M059J (cell line): ENCODE results near the gene IQGAP2. TPM values are rescaled to one million over a fixed set of nuclear protein-coding genes. Genes with fewer than 3 reads are reported as not detected.
"Not testable (repeated sequence)": the region's sequence is repeated elsewhere in the genome, so short reads cannot be mapped to it uniquely, and the experiment has no call there.

ENCODE experiments used
- DNase-seq: peaks from one replicate; pipeline ENCODE4 v3.0.0-alpha.2; 2012; ENCODE audit warnings: low read depth
- total RNA-seq: library from RNA; depleted of rRNA; stranded (reverse); fragments of >200 nt; shearing (Covaris generic); gene quantifications from 2 replicates; pipeline ENCODE4 v1.2.3, GENCODE V29; 2014

IQGAP2 gene
- total RNA-seq, 1 experiment from 2014 or later: 0.52 TPM

DNA sequence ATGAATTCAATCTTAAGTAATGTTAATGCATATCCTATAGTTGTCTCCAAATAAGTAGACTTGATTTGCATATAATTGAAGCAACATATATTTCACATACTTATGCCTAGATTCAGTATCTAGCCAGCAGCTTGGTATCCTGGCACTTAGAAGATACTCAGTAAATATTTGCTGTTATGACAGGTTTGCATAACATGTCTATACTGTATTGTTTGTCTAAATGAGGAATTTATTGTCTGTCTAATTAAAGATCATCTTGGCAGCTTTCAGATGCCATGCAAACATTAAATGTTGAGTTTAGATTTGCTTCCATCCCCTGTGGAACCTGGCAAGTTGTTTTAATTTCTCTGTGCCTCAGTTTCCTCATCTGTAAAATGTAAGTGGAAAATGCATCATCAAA lies 9.4 kb downstream of the IQGAP2 start:
- no peak for DNase-seq

DNA sequence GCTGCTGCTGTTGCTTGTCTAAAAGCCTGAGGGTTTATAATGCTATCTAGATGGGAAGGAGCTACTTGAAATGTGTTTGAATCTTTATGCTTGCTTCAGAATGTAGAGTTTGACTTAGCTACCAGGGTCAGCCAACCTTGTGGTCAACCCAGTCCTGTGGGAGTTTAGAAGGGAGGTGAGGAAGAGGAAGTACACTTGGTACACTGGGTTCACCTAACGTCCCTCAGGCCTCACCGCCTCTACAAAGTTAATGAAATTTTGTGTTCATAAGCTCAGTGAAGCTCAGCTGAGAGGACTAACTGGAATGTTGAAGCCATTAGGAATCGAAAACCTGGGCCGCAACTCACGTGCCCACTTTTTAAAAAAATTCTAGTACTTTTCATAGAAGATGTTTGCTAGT lies 10.7 kb downstream of the IQGAP2 start:
- DNase-seq: no peak

DNA sequence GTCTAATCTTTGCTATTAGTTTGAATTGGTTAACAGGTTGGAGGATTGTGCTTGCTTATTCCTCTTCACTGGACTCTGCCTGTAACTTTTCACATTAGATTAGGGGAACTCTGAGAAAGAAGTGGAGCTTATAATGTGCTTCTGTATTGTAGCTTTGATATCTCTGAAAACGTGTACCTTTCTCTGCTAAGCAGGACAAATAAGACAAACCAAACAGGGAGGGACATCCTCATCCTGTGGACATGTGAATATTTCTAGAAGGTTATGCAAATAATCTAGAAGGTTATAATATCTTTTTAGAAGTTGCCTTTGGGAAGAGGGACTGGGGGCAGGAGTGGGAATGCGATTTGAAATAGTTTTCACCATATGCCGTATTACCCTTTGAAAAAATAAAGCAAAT lies 11.7 kb downstream of the IQGAP2 start:
- DNase-seq: no peak

DNA sequence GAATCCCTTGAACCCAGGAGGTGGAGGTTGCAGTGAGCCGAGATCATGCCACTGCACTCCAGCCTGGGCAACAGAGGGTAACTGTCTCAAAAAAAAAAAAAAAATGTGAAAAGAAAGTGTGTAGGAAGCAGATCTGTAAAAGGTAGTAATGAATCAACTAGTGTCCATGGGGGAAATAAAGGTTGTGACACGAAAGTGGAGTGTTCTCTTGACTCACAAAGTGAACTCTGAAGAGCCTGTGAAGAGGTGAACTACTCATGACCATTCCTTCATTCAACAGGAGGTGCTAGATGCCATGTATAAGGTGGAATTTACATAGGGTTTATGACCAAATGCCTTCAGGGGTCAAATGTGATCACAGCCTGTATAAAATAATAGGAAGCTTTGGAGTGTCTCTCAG lies 12.8 kb downstream of the IQGAP2 start:
- DNase-seq: no peak

DNA sequence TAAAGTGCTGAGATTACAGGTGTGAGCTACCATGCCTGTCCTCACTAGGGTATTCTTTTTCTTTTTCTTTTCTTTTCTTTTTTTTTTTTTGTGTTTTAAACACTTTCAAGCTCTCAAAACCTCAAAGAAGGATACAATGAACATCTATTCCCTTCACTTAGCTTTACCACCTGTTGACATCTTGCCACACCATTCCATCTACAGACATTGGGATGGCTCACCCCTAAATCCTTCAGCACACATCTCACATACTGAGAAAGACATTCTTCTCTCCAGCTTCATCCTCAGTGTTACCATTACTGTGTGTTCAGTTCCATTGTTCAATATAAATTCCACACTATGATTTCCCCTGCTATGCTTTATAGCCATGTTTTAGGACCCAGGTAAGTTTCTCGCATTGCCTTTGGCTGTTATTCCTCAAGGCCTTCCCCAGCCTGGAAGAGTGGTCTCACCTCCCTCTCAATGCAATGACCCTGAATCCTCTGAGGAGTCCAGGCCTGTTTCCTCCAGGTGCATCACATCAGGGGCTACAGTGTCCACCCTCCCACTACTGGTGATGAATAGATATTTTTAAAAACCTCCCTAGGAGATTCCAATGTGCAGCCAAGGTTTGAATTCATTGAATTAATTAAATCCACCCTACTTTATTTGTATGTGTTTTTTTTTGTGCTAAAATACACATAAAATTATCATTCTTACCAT lies 16.7 kb downstream of the IQGAP2 start:
- DNase-seq: no peak

DNA sequence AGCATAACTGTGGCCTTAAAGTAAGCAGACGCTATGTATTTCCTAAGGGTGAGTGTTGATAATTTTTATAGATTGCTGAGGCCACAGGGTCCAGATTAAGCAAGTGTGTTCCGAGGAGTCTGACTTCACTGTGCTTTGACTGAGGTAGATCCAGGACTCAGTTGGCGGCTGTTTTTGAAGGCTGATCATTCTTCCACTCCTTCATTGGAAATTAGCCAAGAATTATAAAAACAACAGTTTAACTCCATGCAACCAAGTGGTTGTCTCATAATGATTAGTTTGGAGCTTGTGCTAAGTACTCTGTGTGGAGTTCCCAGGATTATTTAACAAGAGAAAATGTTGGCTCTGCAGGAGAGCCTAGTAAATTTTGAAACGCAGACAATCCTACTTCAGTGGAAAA lies 19.1 kb downstream of the IQGAP2 start:
- no peak for DNase-seq

DNA sequence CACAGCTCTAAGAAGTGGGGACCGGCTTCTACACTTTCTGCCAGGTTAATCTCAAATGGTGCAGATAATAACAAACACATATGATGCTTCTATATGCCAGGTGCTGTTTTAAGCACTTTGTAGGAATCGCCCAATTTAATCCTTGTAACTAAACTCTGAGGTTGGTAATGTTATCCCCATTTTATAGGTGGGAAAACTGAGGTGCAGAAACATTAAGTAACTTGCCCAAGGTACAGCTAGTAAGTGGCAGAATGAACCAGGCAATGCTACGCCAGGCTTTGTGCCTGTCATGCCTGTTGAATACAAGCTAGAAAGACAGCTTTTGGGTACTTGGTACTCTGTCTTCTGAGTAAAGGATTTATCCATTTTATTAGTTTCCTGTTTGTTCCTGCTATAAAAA lies 19.7 kb downstream of the IQGAP2 start:
- no peak for DNase-seq

DNA sequence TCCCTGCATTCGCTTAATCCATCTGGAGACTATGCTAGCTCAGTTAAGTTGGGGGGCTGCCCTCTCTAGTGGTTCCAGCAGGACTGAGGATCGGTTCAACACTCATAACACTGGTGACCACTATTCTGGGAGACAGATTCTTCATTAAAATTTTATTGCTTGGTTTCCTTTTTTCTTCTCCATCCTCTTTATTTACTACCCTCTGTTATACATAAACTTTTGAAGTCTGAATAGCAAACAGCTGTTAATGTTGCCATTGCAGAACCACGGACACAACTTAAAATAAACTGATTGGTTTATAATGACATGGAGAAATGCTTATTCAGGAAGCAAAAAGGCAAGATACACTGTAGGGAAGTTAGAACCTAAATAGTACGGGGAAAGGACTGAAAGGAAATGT lies 22.1 kb downstream of the IQGAP2 start:
- DNase-seq: no peak

DNA sequence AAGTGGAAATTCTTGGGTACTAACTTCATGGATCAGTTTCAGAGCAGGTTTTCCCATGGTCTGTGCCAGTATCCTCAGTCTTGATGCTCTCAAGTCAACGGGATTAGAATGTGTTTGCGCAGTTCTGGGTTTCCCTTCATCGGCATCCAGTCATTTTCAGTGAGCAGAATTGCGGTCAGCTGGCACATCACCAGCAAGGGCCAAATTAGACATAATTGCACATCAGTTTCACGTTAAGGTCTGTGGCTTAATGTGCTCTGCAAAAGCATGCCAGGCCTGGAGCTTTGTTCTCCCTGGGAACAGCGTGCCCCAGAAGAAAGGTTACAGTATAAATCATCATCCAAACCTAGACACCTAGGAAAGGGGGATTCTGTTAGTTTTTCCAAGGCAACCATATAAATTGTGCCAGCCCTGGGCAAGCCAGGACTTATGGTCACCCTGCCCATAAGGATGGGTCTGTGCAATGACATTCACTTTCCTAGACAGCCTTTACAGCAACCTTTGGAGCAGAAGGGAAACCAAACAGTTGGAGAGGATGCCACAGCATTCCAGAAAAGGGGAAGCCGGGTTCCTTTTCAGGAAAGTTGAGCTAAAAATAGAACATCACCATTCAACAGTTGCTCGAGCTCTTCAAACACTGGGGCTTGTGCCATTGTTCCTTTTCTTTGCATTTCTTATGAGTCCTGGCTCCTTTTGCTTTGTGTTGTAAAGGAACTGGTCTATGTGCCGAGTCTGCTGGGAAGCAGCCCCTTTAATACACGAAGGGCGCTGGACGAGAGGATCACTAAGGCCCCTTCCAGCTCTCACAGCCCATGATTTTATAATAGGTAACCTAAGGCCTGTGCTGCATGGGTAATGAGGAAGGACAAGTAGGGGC lies 23.1 kb downstream of the IQGAP2 start:
- no peak for DNase-seq

DNA sequence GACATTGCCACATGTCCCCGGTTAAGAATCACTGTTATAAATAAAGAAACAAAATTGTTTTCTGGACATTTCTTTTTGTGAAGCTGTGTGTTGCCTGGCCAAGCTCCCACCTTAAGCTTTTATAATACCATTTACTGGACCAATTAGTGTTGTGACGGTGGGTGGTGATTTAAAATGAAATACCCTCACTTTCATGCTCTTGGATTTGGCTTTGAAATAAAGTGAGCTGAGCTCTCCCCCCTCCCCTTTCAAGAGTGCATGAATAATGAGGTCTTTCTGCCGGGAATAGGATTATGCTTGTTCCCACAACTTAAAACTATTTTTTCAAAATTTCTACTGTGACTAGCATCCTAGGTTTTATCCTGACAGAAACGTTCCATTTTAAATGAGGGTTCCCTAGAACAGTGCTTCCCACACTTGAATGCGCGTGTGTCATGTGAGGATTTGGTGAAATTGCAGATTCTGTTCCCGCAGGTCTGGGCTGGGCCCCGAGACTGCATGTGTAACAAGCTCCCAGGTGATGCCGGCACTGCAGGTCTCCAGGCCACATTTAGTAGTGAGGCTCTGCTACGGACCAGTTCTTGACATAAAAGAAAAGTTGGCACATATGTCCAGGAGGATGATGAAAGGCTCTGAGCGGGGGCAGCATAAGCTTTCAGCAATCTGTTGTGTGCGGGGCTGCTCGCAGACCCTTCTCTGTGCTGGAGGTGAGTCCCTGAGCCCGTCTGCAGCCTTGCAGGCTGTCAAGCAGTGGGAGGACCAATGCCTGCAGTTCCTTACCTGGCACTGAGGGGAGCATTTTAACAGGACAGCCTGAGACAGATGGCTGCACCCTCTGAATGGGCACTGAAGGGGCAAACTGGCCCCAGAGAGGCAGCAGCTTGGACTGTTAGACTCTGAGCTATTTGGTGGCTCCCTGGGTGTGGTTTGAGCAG lies 24.4 kb downstream of the IQGAP2 start:
- DNase-seq: no peak

DNA sequence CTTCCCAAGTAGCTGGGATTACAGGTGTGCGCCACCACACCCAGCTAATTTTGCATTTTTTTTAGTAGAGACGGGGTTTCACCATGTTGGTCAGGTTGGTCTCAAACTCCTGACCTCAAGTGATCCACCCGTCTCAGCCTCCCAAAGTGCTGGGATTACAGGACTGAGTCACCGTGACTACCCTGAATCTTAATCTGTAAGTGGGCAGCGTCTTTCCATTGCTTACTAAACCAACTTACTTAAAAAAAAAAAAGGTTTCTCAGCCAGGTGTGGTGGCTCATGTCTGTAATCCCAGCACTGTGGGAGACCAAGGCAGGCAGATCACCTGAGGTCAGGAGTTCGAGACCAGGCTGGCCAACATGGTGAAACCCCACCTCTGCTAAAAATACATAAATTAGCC lies 25.5 kb downstream of the IQGAP2 start:
- not testable (repeated sequence) for DNase-seq

DNA sequence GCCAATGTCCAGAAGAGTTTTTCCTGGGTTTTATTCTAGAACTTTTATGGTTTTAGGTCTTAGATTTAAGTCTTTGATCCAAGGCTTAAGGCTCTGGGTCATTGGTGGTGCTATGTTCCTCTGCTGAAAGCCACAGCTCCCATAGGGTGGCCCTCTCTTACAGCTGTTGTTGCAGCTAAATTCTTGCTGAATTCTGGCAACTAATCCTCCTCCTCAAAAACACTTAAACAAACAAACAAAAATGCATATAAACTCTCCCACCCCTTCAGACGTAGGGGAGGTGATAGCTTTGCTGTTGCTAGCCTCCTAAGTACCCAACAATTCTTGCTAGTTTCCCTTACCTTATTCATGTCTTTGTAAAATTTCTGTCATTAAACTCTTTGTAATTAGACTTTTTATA lies 30.2 kb downstream of the IQGAP2 start:
- DNase-seq: no peak

DNA sequence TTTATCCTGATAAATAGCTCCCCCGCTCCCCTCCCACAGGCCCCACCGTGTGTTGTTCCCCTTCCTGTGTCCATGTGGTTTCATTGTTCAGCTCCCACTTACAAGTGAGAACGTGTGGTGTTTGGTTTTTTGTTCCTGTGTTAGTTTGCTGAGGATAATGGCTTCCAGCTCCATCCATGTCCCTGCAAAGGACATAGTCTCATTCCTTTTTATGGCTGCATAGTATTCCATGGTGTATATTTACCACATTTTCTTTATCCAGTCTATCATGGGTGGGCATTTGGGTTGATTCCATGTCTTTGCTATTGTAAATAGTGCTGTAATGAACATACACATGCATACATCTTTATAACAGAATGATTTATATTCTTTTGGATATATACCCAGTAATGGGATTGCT lies 34.4 kb downstream of the IQGAP2 start:
- DNase-seq: not testable (repeated sequence)

DNA sequence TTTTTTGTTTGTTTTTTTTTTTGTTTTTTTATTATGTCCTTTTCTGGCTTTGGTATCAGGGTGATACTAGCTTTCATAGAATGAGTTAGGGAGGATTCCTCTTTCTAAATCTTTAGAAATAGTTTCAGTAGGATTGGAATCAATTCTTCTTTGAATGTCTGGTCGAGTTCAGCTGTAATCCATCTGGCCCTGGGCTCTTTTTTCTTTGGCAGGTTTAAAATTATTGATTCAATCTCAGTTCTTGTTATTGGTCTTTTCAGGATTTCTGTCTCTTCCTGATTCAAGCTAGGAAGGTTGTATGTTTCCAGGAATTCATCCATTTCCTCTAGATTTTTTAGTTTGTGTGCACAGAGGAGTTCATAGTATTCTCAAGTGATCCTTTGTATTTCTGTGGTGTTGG lies 34.9 kb downstream of the IQGAP2 start:
- DNase-seq: no peak

DNA sequence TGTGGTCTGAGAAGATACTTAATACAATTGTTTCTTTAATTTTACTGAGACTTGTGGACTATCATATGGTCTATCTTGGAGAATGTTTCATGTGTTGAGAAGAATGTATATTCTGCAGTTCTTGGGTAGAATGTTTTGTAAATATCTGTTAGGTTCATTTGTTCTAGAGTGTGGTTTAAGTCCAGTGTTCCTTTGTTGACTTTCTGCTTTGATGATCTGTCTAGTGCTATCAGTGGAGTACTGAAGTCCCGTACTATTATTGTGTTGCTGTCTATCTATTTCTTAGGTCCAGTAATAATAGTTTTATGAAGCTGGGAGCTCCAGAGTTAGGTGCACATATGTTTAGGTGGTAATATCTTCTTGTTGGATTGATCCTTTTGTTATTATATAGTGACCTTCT lies 36.1 kb downstream of the IQGAP2 start:
- no peak for DNase-seq

DNA sequence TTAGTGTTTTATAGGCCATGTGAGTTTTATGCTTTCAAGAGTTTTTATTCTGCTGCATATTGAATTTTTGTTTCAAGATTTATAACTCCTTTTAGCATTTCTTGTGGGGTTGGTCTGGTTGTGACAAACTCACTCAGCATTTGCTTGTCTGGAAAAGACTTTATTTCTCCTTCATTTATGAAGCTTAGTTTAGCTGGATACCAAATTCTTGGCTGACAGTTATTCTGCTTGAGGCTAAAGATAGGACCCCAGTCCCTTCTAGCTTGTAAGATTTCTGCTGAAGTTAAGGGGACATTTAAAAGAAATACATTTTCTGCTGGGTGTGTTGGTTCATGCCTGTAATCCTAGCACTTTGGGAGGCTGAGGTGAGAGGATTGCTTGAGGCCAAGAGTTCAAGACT lies 36.8 kb downstream of the IQGAP2 start:
- DNase-seq: no peak

DNA sequence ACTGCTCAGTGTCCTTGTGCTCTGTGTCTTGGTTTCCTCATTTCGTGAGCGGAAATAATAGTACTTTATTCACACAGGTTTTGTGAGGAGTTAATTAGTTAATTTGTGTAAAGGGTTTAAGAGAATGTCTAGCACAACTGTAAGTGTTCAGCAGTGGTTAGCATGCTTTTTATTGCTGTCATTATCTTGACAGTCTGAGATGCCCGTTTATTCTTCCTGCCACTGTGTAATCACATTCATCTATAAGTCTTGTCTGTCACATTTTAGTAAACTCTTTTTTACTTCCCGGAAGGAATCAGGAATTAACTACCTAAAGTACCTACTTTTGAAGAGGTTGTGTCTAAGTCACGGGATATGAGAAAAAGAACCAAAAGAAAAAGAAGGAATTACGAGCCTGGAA lies 38.0 kb downstream of the IQGAP2 start:
- no peak for DNase-seq

DNA sequence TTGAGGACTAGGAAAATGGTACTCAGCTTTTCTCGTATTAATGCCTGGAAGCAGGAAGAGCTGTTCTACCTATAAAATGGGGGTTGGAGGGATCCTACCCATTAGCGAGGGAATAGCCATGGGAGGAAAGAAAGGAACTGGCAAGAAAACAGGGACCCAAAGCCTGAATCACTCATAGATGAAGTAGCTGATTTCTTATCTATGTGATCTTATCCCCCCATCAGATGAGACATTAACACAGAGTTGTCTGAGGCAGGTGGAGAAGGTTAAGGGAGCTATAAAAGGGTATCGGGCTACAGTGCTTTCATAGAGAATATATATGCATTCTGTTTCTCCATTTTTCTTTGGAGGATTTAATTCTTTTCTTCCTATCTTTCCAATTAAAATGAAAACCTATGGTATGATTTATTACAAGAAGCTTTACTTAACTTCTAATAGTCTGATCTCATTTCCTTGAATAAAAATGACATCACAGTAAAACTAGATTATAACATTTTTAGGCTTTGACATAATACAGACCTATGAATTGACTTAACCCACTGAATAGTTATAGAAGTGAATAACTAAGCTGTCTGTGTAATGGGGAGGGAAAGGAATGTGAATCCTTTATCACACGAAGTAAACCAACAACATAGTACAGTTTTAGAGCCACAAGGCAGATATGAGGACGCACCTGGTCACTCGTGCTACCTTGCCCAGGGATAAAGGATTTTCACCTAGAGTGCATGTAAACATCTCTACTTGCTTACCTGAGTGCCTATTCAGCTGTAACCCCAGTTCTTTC lies 39.0 kb downstream of the IQGAP2 start:
- DNase-seq: no peak

DNA sequence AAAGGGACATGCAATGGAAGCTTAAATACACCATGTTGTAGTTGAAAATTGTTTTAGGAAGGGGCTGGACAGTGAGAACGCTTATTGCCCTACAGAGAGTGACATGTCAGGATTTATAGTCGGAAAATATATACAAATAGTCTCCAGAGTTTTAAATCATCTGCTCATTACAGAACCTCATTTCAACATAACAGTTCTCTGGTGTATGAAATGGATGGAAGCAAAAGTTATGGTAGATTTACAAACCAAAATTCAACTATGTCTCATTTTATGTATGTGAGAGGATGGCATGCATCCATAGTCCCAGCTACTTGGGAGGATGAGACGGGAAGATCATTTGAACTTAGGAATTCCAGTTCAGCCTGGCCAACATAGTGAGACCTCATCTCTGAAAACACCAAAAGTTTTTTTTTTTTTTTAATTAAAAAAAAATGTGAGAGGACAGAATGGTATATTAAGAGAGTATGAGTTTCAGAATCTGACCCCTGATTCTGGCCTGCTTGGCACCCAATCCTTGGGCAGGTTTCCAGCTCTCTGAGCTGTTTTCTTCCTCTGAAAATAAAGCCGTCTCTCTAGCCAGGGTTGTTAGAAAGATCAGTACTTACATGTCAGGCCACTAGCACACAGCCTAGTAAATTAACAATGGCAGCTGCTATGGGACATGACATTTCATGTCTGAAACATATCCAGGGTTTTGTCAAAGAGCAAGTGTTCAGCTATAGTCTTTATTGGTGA lies 40.1 kb downstream of the IQGAP2 start:
- DNase-seq: no peak

DNA sequence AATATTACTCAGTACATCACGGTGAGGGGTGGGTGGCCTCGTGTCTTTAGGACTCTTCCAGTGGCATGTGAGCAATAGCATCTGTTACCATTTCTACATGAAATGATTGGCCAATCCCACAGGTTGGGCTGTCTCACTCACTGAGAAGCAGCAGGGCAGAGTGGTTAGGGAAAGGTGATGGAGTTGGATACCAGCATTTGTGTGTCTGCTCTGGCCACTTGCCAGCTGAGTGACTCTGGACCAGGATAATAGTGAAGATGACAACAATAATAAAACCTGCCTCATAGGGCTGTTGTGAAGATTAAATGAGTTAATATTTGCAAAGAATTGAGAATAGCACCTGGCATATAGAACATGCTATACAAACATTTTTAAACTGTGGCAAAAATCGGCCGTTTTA lies 42.0 kb downstream of the IQGAP2 start:
- DNase-seq: no peak

DNA sequence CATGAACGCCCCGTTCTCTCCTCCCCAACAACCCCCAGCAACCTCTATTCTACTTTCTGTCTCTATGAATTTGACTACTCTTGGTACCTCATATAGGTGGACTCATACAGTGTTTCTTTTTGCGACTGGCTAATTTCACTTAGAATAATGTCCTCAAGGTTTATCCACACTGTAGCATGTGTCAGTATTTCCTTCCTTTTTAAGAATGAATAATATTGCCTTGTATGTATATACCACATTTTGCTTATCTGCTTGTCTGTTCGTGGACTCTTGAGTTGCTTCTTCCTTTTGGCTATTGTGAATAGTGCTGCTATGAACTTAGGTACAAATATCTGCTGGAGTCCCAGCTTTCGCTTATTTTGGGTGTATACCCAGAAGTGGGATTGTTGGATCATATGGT lies 42.7 kb downstream of the IQGAP2 start:
- DNase-seq: no peak
